Measurements from ENCODE around the gene CCDC148.
A peak's percentile ranks its signal among the peaks of the same experiment; 100 is the strongest.

The CCDC148 gene

DNA sequence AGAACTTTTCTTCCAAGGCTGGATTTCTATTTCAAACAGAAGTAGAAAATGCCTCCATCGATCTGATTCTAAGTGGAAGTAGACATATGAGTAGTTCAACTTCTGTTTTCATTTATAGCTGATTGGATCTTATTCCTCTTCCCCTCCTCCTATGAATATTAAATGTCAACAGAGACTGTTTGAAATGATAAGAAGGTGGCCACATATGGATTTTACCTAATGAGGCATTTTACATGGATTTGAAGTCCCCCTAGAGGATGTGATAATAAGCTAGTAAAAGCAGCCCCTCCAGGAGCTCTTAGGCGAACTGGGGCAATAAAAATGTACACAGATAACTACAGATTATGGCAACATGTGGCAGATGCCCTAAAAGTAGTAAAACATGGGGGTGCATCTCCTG is 283.8 kb downstream of the CCDC148 start:
- no peak for DNase-seq (ENCODE audit: low read depth)
- TF ChIP-seq MYC (IDR thresholded peaks at IDR 0.05; ENCODE audit: low read depth, low read length) (no peak), MAX (IDR thresholded peaks at IDR 0.05; ENCODE audit: low read depth, low read length) (no peak)

DNA sequence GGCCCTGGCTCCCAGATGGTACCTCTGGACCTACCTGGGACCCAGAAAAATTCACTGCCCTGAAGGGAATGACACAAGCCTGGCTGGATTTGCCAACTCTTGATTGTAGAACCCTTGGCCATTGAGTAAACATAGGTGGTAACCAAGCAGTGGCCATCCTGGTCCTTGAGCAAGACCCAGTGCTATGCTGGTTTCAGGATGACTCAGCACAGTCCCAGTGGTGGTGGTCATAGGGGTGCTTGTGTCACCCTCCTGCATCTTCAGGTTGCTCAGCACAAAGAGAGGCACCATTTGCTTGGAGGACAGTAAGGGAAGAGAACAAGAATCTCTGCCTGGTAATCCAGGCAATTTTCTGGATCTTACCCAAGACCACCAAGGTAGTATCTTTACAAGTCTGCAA is 302.0 kb downstream of the CCDC148 start:
- no peak overlapping the region for H3K4me3 ChIP-seq (ENCODE audit: low read depth, low read length)
- peak; percentile 43 for DNase-seq (ENCODE audit: low read depth)

More for the DNA sequence above, 283.8 kb downstream of the CCDC148 start:
- H3K4me3 ChIP-seq (ENCODE audit: low read depth, low read length) = no peak overlapping the region

GRCh38 chr2:158153270-158154015 is 303.1 kb downstream of the CCDC148 start:
- no peak for DNase-seq (ENCODE audit: low read depth)
- TF ChIP-seq MAX (IDR thresholded peaks at IDR 0.05; ENCODE audit: low read depth, low read length) (no peak), POLR2A (IDR thresholded peaks at IDR 0.05; ENCODE audit: extremely low read depth, insufficient read length) (no peak), MYC (IDR thresholded peaks at IDR 0.05; ENCODE audit: low read depth, low read length) (no peak)
- TF ChIP-seq, protein P1, sequence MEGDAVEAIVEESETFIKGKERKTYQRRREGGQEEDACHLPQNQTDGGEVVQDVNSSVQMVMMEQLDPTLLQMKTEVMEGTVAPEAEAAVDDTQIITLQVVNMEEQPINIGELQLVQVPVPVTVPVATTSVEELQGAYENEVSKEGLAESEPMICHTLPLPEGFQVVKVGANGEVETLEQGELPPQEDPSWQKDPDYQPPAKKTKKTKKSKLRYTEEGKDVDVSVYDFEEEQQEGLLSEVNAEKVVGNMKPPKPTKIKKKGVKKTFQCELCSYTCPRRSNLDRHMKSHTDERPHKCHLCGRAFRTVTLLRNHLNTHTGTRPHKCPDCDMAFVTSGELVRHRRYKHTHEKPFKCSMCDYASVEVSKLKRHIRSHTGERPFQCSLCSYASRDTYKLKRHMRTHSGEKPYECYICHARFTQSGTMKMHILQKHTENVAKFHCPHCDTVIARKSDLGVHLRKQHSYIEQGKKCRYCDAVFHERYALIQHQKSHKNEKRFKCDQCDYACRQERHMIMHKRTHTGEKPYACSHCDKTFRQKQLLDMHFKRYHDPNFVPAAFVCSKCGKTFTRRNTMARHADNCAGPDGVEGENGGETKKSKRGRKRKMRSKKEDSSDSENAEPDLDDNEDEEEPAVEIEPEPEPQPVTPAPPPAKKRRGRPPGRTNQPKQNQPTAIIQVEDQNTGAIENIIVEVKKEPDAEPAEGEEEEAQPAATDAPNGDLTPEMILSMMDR (IDR thresholded peaks at IDR 0.05; ENCODE audit: low read depth, low read length) = no peak

More for the DNA sequence above, 302.0 kb downstream of the CCDC148 start:
- no peak for TF ChIP-seq POLR2A (IDR thresholded peaks at IDR 0.05; ENCODE audit: extremely low read depth, insufficient read length)
- TF ChIP-seq MYC (IDR thresholded peaks at IDR 0.05; ENCODE audit: low read depth, low read length) = no peak
- no peak for TF ChIP-seq MAX (IDR thresholded peaks at IDR 0.05; ENCODE audit: low read depth, low read length)
- TF ChIP-seq, protein P1 (IDR thresholded peaks at IDR 0.05; ENCODE audit: low read depth, low read length) = no peak

DNA sequence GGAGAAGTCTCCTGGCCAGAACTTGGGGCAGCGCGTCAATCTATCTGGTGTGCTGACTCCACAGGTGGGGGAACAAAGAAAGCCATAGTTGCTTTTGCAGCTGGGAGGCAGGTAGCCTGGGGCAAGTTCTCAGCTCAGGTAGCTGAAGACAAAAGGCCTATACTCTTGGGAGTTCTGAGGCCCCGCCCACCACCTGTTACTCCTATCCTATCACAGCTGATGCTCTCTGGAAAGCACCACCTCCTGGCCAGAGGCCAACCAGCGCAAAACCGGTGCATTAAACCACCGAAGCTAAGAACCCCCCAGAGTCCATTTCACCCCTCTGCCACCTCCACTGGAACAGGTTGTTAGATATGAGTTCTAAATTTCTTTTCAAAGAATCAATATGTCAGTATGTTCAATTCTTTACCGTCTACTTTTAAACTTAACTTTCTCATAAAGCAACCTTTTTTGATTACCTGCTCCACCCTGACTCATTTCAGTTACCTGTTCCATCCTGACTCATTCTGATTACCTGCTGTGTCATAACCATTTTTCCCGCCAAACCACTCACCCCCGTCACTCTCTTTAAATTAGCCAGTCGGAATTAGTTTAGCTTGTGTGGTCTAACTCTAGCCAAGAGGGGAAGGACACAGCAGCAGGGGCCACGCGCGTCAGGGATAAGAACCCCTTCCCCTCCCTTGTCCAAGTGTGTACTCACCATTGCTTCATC is 311.5 kb downstream of the CCDC148 start:
- TF ChIP-seq POLR2A (IDR thresholded peaks at IDR 0.05; ENCODE audit: extremely low read depth, insufficient read length) = no peak
- no peak for DNase-seq (ENCODE audit: low read depth)
- no peak overlapping the region for H3K4me3 ChIP-seq (ENCODE audit: low read depth, low read length)

More at GRCh38 chr2:158153270-158154015, 303.1 kb downstream of the CCDC148 start:
- H3K4me3 ChIP-seq (ENCODE audit: low read depth, low read length) = no peak overlapping the region

DNA sequence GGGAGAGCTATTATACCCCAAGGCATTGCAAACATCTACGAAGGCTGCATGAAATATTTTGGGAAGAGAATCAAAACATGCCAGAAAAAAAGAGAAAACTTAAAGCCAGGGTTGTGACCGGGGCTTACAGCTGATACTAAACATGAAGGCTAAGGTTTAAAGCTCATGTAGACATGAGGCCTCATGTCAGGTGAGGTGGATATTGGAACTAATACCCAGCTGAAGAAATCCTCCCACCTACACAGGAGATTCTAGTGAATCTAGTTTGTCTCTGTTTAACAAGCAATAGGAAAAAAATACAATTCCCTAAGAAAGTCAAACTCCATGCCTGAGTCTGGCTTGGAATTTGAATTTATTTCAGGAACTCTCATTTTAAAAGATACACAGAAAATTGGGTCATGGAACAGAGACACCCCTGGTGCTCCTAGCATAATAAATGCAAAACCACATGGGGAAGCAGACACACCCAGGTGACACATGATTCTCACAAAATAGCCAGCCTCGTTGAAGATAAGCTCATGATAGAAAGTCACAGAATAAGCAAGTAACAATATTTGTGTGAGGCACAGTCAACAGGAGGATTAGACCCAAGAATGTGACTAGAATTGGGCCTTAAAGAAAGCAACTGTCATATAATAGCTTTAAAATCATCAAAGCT is 312.7 kb downstream of the CCDC148 start:
- H3K4me3 ChIP-seq (ENCODE audit: low read depth, low read length) = no peak overlapping the region
- TF ChIP-seq, protein P1 (IDR thresholded peaks at IDR 0.05; ENCODE audit: low read depth, low read length) = no peak
- TF ChIP-seq MYC (IDR thresholded peaks at IDR 0.05; ENCODE audit: low read depth, low read length) = no peak
- TF ChIP-seq POLR2A (IDR thresholded peaks at IDR 0.05; ENCODE audit: extremely low read depth, insufficient read length) = no peak
- TF ChIP-seq MAX (IDR thresholded peaks at IDR 0.05; ENCODE audit: low read depth, low read length) = 0 out of 2 replicates have a peak, but pooled peaks have one; percentile 39
- peak; percentile 34 for DNase-seq (ENCODE audit: low read depth)

DNA sequence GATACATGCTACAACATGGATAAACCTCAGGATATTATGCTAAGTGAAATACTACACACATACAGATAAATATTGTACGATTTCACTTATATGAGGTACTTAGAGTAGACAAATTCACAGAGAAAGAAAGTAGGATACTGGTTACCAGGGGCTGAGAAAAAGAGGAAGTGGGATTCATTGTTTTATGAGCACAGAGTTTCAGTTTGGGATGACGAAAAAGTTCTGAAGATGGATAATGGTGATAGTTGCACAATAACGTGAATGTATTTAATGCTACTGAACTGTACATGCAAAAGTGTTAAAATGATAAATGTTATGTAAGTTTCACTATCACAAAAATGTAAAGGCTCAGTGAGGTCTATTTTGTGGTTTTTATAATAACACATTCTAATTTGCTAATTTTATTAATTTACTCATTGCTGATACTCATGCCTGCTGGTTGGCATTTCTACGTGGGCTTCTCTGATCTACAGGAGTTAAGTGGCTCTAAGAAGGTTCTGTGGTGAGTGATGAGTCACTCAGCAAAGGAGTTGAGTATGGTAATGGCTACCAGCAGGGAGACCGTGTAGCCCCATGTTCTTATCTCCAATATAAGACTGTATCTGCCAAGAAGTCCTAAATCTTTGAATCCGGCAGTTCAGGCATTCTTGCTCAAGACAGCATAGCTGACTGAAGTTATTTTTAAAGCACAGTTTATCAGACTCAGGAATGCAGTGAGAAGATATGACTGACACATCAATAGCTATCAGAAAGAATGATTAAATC is 313.8 kb downstream of the CCDC148 start:
- TF ChIP-seq MAX (IDR thresholded peaks at IDR 0.05; ENCODE audit: low read depth, low read length) (no peak), MYC (IDR thresholded peaks at IDR 0.05; ENCODE audit: low read depth, low read length) (no peak), POLR2A (IDR thresholded peaks at IDR 0.05; ENCODE audit: extremely low read depth, insufficient read length) (no peak)
- TF ChIP-seq, protein P1 (IDR thresholded peaks at IDR 0.05; ENCODE audit: low read depth, low read length) = no peak
- H3K4me3 ChIP-seq (ENCODE audit: low read depth, low read length) = peak overlapping the region; percentile 36
- peak; percentile 96 for DNase-seq (ENCODE audit: low read depth)

All from NB4 (cell line).